ENCODE results near the gene RAB25. TPM values are rescaled to one million over a fixed set of nuclear protein-coding genes. Genes with fewer than 3 reads are reported as not detected.
A peak's percentile ranks its signal among the peaks of the same experiment; 100 is the strongest.

The RAB25 gene
- total RNA-seq, 2 experiments from 2014 or later: not detected

DNA sequence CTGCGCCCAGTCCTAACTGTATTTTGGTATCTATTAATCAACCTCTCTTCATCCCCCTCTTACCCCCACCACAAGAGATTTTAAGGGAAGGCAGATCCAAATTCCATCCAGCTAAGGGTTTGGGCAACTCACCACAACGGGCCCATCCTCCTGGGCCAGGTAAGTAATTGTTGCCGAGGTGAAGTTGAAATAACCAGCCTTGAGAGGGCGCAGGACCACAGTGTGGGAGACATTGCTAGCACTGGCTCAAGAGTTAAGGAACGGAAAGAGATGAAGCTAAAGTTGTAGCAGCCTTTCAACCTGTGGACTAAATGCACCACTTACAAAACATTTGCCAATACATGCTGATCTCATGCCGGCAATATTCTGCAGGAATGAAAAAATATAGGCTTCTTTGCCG is 46.1 kb upstream of the RAB25 start:
- TF ChIP-seq, protein P1, sequence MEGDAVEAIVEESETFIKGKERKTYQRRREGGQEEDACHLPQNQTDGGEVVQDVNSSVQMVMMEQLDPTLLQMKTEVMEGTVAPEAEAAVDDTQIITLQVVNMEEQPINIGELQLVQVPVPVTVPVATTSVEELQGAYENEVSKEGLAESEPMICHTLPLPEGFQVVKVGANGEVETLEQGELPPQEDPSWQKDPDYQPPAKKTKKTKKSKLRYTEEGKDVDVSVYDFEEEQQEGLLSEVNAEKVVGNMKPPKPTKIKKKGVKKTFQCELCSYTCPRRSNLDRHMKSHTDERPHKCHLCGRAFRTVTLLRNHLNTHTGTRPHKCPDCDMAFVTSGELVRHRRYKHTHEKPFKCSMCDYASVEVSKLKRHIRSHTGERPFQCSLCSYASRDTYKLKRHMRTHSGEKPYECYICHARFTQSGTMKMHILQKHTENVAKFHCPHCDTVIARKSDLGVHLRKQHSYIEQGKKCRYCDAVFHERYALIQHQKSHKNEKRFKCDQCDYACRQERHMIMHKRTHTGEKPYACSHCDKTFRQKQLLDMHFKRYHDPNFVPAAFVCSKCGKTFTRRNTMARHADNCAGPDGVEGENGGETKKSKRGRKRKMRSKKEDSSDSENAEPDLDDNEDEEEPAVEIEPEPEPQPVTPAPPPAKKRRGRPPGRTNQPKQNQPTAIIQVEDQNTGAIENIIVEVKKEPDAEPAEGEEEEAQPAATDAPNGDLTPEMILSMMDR (conservative IDR thresholded peaks at IDR 0.05; ENCODE audit: low read length): 0 out of 2 replicates have a peak, but pooled peaks have one; percentile 18
- no peak for TF ChIP-seq EZH2phosphoT487 (IDR thresholded peaks at IDR 0.05; ENCODE audit: borderline replicate concordance, low read depth, low read length)
- Histone ChIP-seq H3K4me1 (ENCODE audit: insufficient read depth, low read length, poor library complexity, severe bottlenecking) (peaks cover 25% of the 10 kb centered on the region), H3K79me2 (ENCODE audit: insufficient read depth, low read depth, low read length) (peaks cover 10% of the 10 kb centered on the region; the same call in 1 of the 2 replicates), H3K9me2 (ENCODE audit: insufficient read depth, low read length) (no peaks in the 10 kb centered on the region), H3K4me3 (ENCODE audit: low read depth, low read length, poor library complexity, severe bottlenecking) (no peak overlapping the region), H3K27ac (ENCODE audit: low read depth, low read length, poor library complexity, severe bottlenecking) (no peak overlapping the region), H2AFZ (ENCODE audit: low read length) (no peak overlapping the region), H3K36me3 (ENCODE audit: insufficient read depth, low read length) (peaks cover 96% of the 10 kb centered on the region), H3K9me3 (ENCODE audit: low read length) (no peaks in the 10 kb centered on the region), H3K4me2 (ENCODE audit: low read length) (no peak overlapping the region), H4K20me1 (ENCODE audit: insufficient read depth, low read length) (no peaks in the 10 kb centered on the region)
- POLR2A ChIA-PET: interaction anchor here (1.0 kb wide), 1 partner anchor 19 kb away, joined by 4 read pairs; no protein-coding TSS in a partner anchor
- CTCF ChIA-PET (ENCODE audit: unreplicated experiment): no interaction called here
- no TSS peak for BruUV-seq (replicated peaks)
- DNase-seq (ENCODE audit: low spot score): no peak
- intact Hi-C loops (cut with micrococcal nuclease; ENCODE audit: unreplicated experiment): no loop called here

DNA sequence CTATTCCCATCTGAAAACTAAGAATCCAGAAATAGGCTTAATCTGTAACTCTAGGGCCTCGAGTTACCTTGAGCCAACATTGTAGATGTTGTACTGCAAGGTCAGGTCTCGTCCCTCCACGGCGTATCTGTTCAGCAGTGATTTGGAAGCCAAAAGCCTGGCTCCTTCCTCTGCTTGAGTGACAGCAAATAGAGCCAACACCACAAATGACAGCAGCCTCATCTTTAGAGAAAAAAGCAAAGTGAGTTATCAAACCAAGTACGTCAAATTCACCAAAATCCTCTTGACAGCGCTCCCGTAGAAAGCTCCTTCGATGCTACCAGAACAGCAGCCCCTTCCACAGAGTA is 41.0 kb upstream of the RAB25 start:
- Histone ChIP-seq H4K20me1 (ENCODE audit: insufficient read depth, low read length) (no peaks in the 10 kb centered on the region), H3K27ac (ENCODE audit: low read depth, low read length, poor library complexity, severe bottlenecking) (peak overlapping the region; percentile 13), H3K4me2 (ENCODE audit: low read length) (peak overlapping the region; percentile 65), H3K4me3 (ENCODE audit: low read depth, low read length, poor library complexity, severe bottlenecking) (peak overlapping the region; percentile 80), H3K79me2 (ENCODE audit: insufficient read depth, low read depth, low read length) (peaks cover 16% of the 10 kb centered on the region; the same call in 1 of the 2 replicates), H3K4me1 (ENCODE audit: insufficient read depth, low read length, poor library complexity, severe bottlenecking) (peaks cover 11% of the 10 kb centered on the region), H3K9me3 (ENCODE audit: low read length) (no peaks in the 10 kb centered on the region), H3K36me3 (ENCODE audit: insufficient read depth, low read length) (peaks cover 45% of the 10 kb centered on the region), H2AFZ (ENCODE audit: low read length) (no peak overlapping the region), H3K9me2 (ENCODE audit: insufficient read depth, low read length) (no peaks in the 10 kb centered on the region)
- no peak for DNase-seq (ENCODE audit: low spot score)
- CTCF ChIA-PET (ENCODE audit: unreplicated experiment): no interaction called here
- TSS peak; percentile 77 for BruUV-seq (replicated peaks)
- POLR2A ChIA-PET: interaction anchor here (0.5 to 0.6 kb wide), 3 partner anchors 42 to 197 kb away, joined by 3 to 5 read pairs (median 4); partner anchors contain the start of gene ARHGEF2
- intact Hi-C loops (cut with micrococcal nuclease; ENCODE audit: unreplicated experiment): loop anchor here (2.0 kb wide), 1 partner anchor 35 kb away; the partner anchor contains the start of gene LAMTOR2
- TF ChIP-seq, protein P1 (conservative IDR thresholded peaks at IDR 0.05; ENCODE audit: low read length): no peak
- TF ChIP-seq EZH2phosphoT487 (IDR thresholded peaks at IDR 0.05; ENCODE audit: borderline replicate concordance, low read depth, low read length): no peak
